GM18861 (cell line): ENCODE data around the gene RPS27L.

ENCODE experiments used
- ATAC-seq: cut with Tn5 transposase; IDR thresholded peaks from one replicate; pipeline ENCODE4 v1.9.1; 2021; ENCODE audit not compliant: unreplicated experiment

The RPS27L gene

GRCh38 chr15:63188247-63188925 is 31.1 kb upstream of the RPS27L start:
- no peak for ATAC-seq

DNA sequence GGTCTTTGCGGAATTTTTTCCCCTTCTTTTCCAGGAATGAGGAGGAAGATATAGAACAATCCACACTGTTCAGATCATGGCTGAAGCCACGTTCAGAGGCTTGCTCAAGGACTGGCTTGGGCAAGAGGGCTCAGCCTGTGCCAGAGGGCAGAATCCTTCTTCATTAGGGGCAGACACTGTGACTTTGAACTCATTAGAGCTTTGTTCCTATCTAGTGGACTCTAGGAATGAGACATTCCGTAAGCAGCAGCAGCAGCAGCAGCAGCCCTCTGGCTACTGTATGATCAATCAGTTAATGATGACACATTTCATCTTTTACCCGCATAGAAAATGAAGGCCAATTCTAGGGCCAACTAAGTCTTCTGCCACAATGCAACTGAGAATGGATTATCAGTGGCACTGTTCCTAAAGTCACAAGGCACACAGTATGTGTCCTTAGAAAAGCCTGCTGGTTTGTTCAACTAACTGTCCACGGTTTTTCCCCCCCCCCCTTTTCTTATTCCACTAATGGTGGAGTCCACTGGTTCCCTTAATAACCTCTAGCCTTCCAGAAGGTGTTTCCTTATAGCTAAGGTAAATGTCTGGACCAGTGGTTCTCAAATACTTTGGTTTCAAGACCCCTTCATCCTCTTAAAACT is 30.4 kb upstream of the RPS27L start:
- no peak for ATAC-seq

- no peak for ATAC-seq
Observed at GRCh38 chr15:63186065-63186464, 28.8 kb upstream of the RPS27L start.

DNA sequence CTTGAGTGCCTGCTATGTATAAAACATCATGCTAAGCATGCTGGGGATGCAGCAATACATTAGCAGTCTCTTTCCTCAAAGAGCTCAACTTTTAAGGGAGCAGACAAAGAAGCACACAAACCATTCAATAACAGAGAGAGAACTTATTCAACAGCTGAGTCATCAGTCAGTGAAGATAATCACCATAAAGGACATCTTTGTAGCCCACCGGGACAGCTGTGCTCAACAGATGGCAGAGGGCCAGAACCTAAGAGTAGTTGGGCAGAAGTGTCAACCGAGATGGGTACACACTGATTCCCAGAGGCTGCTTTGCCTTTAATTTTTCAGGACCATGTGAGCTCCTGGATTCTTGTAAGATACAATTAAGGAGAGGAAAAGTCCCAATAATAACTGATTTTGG is 27.9 kb upstream of the RPS27L start:
- no peak for ATAC-seq

DNA sequence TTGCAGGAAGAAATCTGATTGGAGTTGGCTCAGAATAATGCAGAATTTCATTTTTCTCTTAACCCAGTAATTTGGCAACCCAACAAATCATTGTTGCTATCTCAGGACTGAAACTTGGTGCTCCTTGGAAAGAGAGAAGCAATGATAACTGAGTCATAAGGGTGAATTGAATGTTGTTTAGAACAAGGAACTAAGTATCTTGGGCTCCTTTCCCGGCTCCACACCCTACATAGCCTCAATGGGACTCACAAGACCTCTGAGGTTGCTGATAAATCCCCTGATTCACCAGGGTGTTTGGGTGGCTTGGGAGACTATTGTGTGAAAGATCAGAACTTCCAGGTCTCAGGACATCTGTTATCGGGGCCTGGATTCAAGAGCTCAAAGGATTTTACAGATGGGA is 24.4 kb upstream of the RPS27L start:
- ATAC-seq = no peak

DNA sequence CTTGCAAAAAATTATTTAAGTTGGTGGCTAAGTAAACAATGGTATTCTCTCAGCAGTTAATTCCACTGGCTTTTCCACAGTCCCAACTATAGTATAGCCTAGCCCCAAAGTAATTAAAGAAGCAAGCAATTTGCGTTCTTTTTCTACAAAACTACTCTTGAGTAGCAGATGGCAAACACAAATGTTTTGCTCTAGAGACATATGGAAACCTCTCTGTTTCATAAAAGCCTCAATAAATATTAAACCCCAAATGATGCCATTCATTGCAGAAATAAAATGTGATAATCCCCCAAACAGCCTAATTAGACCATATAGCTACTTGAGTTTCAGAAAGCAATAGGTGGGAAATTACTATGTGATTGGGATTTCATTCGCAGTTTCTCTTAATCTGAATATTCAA is 23.5 kb upstream of the RPS27L start:
- no peak for ATAC-seq

DNA sequence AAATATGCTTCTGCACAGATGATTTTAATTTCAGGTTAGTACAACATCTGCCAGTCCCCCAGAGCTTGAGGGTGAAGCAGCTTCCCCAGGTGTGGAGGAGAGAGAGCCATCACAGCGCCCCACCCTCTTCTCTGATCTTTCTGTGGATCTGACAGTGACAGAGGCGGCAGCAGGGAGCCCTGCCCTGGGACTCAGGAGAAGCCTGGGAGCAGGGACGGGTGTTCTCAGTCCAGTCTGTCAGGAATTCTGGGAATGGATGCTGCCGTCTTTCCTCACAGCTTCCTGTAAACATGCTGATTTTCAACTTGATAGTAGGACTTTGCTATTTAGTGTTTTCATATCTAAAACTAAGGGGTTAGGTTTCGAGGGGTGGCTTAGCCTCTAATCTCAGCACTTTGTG is 20.8 kb upstream of the RPS27L start:
- ATAC-seq = no peak

DNA sequence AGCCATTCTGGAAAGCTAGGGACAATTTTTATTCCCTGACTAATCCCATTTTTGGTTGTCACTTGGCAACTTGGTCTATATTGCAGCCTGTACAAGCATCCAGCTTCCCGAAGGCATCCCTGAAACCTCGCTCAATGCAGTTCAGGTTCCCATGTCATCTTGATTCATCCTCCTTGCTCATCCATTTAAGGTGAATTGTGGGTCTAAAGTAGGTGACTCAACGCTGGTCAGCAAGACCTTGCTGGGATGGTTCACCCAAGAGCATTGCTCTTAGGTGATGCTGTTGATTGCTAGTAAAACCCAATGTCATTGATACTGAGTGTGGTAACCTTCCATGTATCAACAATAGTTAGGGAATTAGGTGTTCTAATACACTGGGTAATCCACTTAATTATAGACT is 19.0 kb upstream of the RPS27L start:
- ATAC-seq = no peak

- no peak for ATAC-seq
Observed at GRCh38 chr15:63172851-63173451, 15.7 kb upstream of the RPS27L start.

DNA sequence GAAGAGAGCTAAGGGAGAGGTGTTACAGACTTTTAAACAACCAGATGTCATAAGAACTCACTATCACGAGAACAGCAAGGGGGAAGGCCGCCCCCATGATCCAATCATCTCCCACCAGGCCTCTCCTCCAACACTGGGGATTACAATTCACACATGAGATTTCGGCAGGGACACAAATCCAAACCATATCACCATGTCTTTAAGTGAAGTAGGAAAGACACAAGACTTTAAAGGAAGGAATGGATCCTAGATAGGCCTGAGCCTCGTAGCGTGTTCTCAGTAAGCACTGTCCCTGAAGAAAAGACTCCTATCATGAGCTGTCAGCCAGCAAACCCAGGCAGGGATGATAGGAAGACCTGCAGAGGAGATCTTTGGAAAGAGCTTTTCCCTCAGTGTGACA is 15.1 kb upstream of the RPS27L start:
- no peak for ATAC-seq

DNA sequence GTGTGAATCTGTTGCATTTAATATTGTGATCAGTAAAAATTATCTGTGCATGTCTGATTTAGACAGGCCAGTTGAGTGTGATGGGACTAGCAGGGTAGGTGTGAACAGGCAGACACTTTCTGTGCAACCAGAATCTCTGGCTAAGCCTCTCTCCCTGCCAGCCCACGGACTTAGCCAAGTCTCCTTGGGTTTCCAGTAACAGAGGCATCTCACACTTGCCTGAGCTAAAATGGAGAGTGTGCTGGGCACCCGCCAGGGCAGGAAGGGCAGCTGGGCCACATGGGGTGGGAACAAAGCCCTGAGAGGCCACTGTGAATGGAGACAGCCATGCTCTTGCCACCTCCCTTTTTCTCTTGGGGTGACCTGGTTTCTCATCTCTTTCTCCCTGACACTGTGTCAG is 12.5 kb upstream of the RPS27L start:
- ATAC-seq = no peak

GRCh38 chr15:63166219-63166618 is 8.9 kb upstream of the RPS27L start:
- no peak for ATAC-seq

GRCh38 chr15:63165166-63165859 is 8.0 kb upstream of the RPS27L start:
- ATAC-seq = no peak

DNA sequence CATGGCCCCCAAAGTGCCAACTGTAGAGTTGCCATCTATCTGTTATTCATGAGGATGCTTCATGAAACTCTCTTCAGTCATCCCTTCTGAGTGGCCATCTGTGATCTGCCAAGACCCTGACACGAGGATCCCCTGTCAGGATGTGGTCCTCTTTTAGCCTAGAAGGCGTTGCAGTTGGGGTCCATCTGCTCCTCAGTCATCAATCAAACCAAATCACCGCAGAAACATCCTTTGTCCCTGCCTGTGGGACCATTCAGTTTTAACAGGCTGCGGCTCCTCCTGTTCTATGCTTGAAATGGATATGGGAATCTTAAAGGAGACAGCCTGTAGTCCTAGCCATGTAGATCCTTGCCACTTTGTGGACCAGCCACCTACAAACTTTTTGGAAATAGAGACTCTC is 5.9 kb upstream of the RPS27L start:
- no peak for ATAC-seq

DNA sequence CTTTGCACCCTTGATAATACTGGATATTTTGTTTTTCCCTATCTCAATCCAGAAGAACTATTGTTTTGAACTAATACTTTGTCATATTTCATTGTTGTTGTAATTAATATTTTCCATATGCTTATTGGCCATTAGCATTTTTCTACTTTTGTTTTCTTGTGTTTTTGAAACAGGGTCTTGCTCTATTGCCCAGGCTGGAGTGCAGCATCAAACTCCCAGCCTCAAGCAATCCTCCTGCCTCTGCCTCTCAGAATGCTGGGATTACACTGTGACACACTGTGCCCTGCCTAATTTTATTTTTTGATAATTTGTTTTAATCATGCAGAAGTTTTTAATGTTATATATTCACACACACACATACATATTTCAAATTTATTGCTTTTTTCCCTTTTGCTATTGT is 3.4 kb upstream of the RPS27L start:
- no peak for ATAC-seq

GRCh38 chr15:63157891-63158431 is 684 bp upstream of the RPS27L start:
- peak; percentile 31 for ATAC-seq

- ATAC-seq = no peak
Observed at GRCh38 chr15:63156755-63157117, 541 bp downstream of the RPS27L start.

- no peak for ATAC-seq
Observed at GRCh38 chr15:63156086-63156710, 1.1 kb downstream of the RPS27L start.

DNA sequence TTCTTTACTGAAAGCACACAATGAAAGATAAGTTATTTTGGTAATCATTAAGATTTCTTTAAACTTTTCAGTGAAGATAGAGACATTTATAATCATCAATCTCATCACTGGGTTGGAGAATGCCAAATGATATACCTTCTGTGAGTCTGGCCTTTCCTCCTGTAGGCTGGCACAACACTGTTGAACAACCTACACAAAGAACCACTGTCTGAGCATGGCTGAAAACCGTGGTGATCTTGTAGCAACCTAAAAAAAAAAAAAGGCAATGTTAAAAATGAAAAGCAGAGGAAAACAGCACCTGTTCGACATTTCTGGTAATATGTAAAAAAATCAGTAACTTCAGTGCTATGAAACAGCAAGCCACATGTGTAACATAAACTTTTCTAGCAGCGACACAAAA is 1.8 kb downstream of the RPS27L start:
- ATAC-seq = no peak

DNA sequence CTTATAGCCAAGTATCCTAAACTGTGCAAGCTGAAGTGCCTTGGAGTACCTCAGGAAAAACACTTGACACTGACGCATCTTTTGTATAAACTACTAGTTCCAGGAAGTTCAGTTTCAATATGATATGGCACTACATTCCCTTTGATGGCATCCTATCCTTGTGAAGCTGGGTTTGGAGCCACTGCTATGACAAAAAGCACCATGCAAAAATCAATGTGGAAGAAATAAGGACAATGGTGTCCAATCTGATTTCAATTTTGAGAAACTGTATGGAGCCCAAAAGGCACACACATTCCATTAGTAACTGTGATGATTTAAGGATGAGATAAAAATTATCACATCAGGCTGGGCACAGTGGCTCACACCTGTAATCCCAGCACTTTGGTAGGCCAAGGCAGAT is 5.6 kb downstream of the RPS27L start:
- ATAC-seq = no peak

DNA sequence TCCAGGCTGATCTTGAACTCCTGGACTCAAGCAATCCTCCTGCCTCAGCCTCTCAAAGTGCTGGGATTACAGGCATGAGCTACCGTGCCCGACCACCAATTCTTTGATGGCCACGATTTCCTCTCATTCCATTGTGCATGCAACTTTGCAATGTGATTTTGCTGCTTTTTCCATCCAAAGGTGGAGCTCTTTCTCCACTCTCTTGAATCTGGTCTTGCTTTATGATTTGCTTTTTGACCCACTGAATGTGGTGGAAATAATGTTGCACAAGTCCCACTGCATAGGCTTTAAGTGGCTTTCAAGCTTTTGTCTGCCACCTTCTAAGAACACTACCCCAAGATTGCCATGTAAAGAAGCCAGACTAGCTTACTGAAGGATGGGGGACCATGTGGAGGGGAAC is 10.6 kb downstream of the RPS27L start:
- ATAC-seq = no peak
